Gastroesophageal sphincter (tissue), 3 donors: ENCODE results near the gene SPATA3.

ENCODE experiments used
- CTCF ChIP-seq, 4 experiments: fragments of 200-600 bp in 2 of 4; fragments of 450-650 bp in 2 of 4; sonication (generic) in 1 of 4; IDR thresholded peaks; one replicate each; pipeline ENCODE4 v1.5.1; 2017 to 2019; ENCODE audit warnings: antibody characterized with exemption in 4 of 4, mild to moderate bottlenecking in 2 of 4, moderate library complexity in 2 of 4
- EP300 ChIP-seq: sonication (generic); formaldehyde crosslinking; IDR thresholded peaks from one replicate; pipeline ENCODE4 v1.6.1; 2017; ENCODE audit warnings: antibody characterized with exemption, mild to moderate bottlenecking
- POLR2AphosphoS5 ChIP-seq: sonication (generic); formaldehyde crosslinking; IDR thresholded peaks from one replicate; pipeline ENCODE4 v1.6.1; 2017; ENCODE audit warnings: antibody characterized with exemption

- TF ChIP-seq EP300: no peak
- no peak for TF ChIP-seq POLR2AphosphoS5
- TF ChIP-seq CTCF (IDR thresholded peaks at IDR 0.05): no peak
Observed at GRCh38 chr2:231039821-231040364, 44.0 kb downstream of the SPATA3 start.
